H1 (cell line): ENCODE data around the gene PSMF1. TPM values are rescaled to one million over a fixed set of nuclear protein-coding genes. Genes with fewer than 3 reads are reported as not detected.

Experiments used
- CTCF ChIA-PET: fragments of 300-600 bp; sonication (Branson Sonifier 250); formaldehyde crosslinking; loops from one replicate; lab custom pipeline; 2021; ENCODE audit not compliant: partially characterized antibody; lab: Charles Lee
- POLR2A ChIA-PET: fragments of 300-600 bp; sonication (Branson Sonifier 250); formaldehyde crosslinking; loops from one replicate; lab custom pipeline; 2021; ENCODE audit warnings: inconsistent platforms; ENCODE audit not compliant: partially characterized antibody; lab: Charles Lee
- DNase-seq, 2 experiments: peaks; one replicate each; pipeline versions ENCODE4 v3.0.0 to v3.0.0-alpha.2; 2010 to 2022; ENCODE audit warnings: low spot score in 2 of 2, low read depth in 1 of 2, mixed read lengths in 1 of 2
- FAIRE-seq: peaks from 2 replicates; lab custom pipeline; 2011; peaks lifted over from hg19 to GRCh38; lab: Jason Lieb, UNC
- H2AFZ ChIP-seq: 2 replicates; pipeline ENCODE4 v1.8.1; 2012; ENCODE audit warnings: low read length, inconsistent platforms
- H2AK5ac ChIP-seq: 2 replicates; pipeline ENCODE4 v1.6.1; 2013; ENCODE audit warnings: low read depth, low read length
- H2BK120ac ChIP-seq: replicated peaks from 2 replicates; pipeline ENCODE3; 2013; ENCODE audit warnings: low read depth, low read length, inconsistent platforms
- H2BK12ac ChIP-seq: 2 replicates; pipeline ENCODE4 v1.6.1; 2013; ENCODE audit warnings: low read depth, low read length
- H2BK15ac ChIP-seq: 2 replicates; pipeline ENCODE4 v1.6.1; 2013; ENCODE audit warnings: low read length
- H2BK20ac ChIP-seq: 2 replicates; pipeline ENCODE4 v1.6.1; 2013; ENCODE audit warnings: low read length
- H2BK5ac ChIP-seq: 2 replicates; pipeline ENCODE4 v1.6.1; 2013; ENCODE audit warnings: low read depth, low read length
- H3K14ac ChIP-seq: 2 replicates; pipeline ENCODE4 v1.6.1; 2013; ENCODE audit warnings: inconsistent platforms; ENCODE audit not compliant: insufficient read length
- H3K18ac ChIP-seq: 2 replicates; pipeline ENCODE4 v1.6.1; 2013; ENCODE audit warnings: low read length; ENCODE audit errors: extremely low read depth
- H3K23ac ChIP-seq: 2 replicates; pipeline ENCODE4 v1.6.1; 2013; ENCODE audit warnings: inconsistent platforms; ENCODE audit not compliant: insufficient read length
- H3K23me2 ChIP-seq: 2 replicates; pipeline ENCODE4 v1.6.1; 2013; ENCODE audit warnings: low read depth, low read length
- H3K27ac ChIP-seq: 2 replicates; pipeline ENCODE4 v1.6.1; 2011; ENCODE audit warnings: low read depth, low read length, inconsistent platforms
- H3K27me3 ChIP-seq, 4 experiments: replicated peaks in 1 of 4; 1 replicate in 1 of 4; 2 replicates in 3 of 4; pipeline versions ENCODE4 v1.6.1 to v1.8.1; 2011 to 2013; ENCODE audit warnings: low read length in 3 of 4, mild to moderate bottlenecking in 3 of 4, inconsistent platforms in 2 of 4, mixed read lengths in 2 of 4, moderate library complexity in 1 of 4; ENCODE audit not compliant: control insufficient read depth in 3 of 4, insufficient read depth in 3 of 4; ENCODE audit errors: extremely low read depth in 1 of 4
- H3K36me3 ChIP-seq, 4 experiments: 2 replicates each; pipeline versions ENCODE4 v1.6.1 to v1.8.1; 2011 to 2013; ENCODE audit warnings: mild to moderate bottlenecking in 4 of 4, low read length in 3 of 4, moderate library complexity in 2 of 4, control low read depth in 1 of 4, inconsistent platforms in 1 of 4; ENCODE audit not compliant: insufficient read depth in 4 of 4, control insufficient read depth in 2 of 4
- H3K4ac ChIP-seq: replicated peaks from 2 replicates; pipeline ENCODE3; 2013; ENCODE audit warnings: low read length, low read depth, mixed read lengths, inconsistent platforms; ENCODE audit not compliant: insufficient read length
- H3K4me1 ChIP-seq, 4 experiments: replicated peaks in 1 of 4; 1 replicate in 1 of 4; 2 replicates in 3 of 4; pipeline versions ENCODE4 v1.6.1 to v1.8.1; 2011 to 2013; ENCODE audit warnings: low read length in 3 of 4, inconsistent platforms in 2 of 4, mixed read lengths in 1 of 4; ENCODE audit not compliant: insufficient read depth in 4 of 4, control insufficient read depth in 3 of 4
- H3K4me2 ChIP-seq, 2 experiments: 2 replicates each; pipeline versions ENCODE4 v1.6.1 to v1.8.1; 2011 to 2013; ENCODE audit warnings: low read depth in 2 of 2, low read length in 2 of 2, control low read depth in 1 of 2, inconsistent platforms in 1 of 2, mild to moderate bottlenecking in 1 of 2; ENCODE audit not compliant: insufficient read depth in 1 of 2
- H3K4me3 ChIP-seq, 4 experiments: fragments of 200-600, 300-600 bp in 1 of 4; sonication (generic), shearing (Covaris generic), sonication (Bioruptor Twin) in 1 of 4; 2 replicates each; pipeline versions ENCODE4 v1.5.1 to v1.8.1; 2011 to 2016; ENCODE audit warnings: low read length in 4 of 4, low read depth in 3 of 4, control low read depth in 2 of 4, inconsistent platforms in 2 of 4, mild to moderate bottlenecking in 2 of 4, mixed read lengths in 1 of 4, moderate library complexity in 1 of 4; ENCODE audit not compliant: insufficient read depth in 2 of 4; ENCODE audit errors: extremely low read depth in 1 of 4
- H3K56ac ChIP-seq: replicated peaks from 2 replicates; pipeline ENCODE3; 2013; ENCODE audit warnings: low read depth, mild to moderate bottlenecking, mixed read lengths, low read length, inconsistent platforms; ENCODE audit not compliant: insufficient read length
- H3K79me1 ChIP-seq: 2 replicates; pipeline ENCODE4 v1.6.1; 2013; ENCODE audit warnings: low read depth, low read length, control low read depth
- H3K79me2 ChIP-seq, 2 experiments: 2 replicates each; pipeline versions ENCODE4 v1.6.1 to v1.8.1; 2012 to 2013; ENCODE audit warnings: low read length in 2 of 2, mild to moderate bottlenecking in 2 of 2, inconsistent platforms in 1 of 2; ENCODE audit not compliant: insufficient read depth in 2 of 2, control insufficient read depth in 1 of 2
- H3K9ac ChIP-seq, 4 experiments: replicated peaks in 1 of 4; 1 replicate in 1 of 4; 2 replicates in 3 of 4; pipeline versions ENCODE4 v1.6.1 to v1.8.1; 2011 to 2013; ENCODE audit warnings: low read depth in 3 of 4, low read length in 3 of 4, control low read depth in 2 of 4, mild to moderate bottlenecking in 2 of 4, moderate library complexity in 2 of 4, inconsistent platforms in 1 of 4; ENCODE audit errors: extremely low read depth in 1 of 4
- H3K9me3 ChIP-seq, 2 experiments: 2 replicates each; pipeline versions ENCODE4 v1.6.1 to v1.8.1; 2012 to 2013; ENCODE audit warnings: mild to moderate bottlenecking in 2 of 2, moderate library complexity in 2 of 2, control low read depth in 1 of 2, inconsistent platforms in 1 of 2, low read depth in 1 of 2, low read length in 1 of 2, mixed read lengths in 1 of 2; ENCODE audit not compliant: insufficient read depth in 2 of 2
- H4K20me1 ChIP-seq, 2 experiments: replicated peaks in 1 of 2; 2 replicates each; pipeline versions ENCODE3 to v1.8.1; 2011 to 2013; ENCODE audit warnings: inconsistent platforms in 2 of 2, low read length in 2 of 2, mild to moderate bottlenecking in 1 of 2; ENCODE audit not compliant: insufficient read depth in 2 of 2, control insufficient read depth in 1 of 2
- H4K5ac ChIP-seq: 2 replicates; pipeline ENCODE4 v1.6.1; 2013; ENCODE audit warnings: low read length, low read depth, mixed read lengths, inconsistent platforms; ENCODE audit not compliant: insufficient read length
- H4K8ac ChIP-seq: 2 replicates; pipeline ENCODE4 v1.8.0; 2013; ENCODE audit warnings: mild to moderate bottlenecking, moderate library complexity, low read length, inconsistent platforms; ENCODE audit not compliant: insufficient read depth; ENCODE audit errors: extremely low read depth
- H4K91ac ChIP-seq: replicated peaks from 2 replicates; pipeline ENCODE3; 2013; ENCODE audit warnings: low read length, mixed read lengths, inconsistent platforms; ENCODE audit not compliant: insufficient read length
- BACH1 ChIP-seq: IDR thresholded peaks from 2 replicates; pipeline ENCODE4 v1.6.1; 2012; ENCODE audit warnings: low read length, improper control_type of control experiment
- CBX5 ChIP-seq: fragments of 300-800, 300-1000 bp; sonication (generic); IDR thresholded peaks from 2 replicates; pipeline ENCODE4 v1.7.1; 2016; ENCODE audit warnings: antibody characterized with exemption, low read length, low read depth
- CHD2 ChIP-seq: IDR thresholded peaks from 2 replicates; pipeline ENCODE4 v1.6.1; 2012; ENCODE audit warnings: low read length, improper control_type of control experiment
- EGR1 ChIP-seq: IDR thresholded peaks from 2 replicates; pipeline ENCODE4 v1.6.1; 2011; ENCODE audit warnings: low read depth, low read length, borderline replicate concordance
- EZH2 ChIP-seq: fragments of 200-600 bp; sonication (generic); IDR thresholded peaks from 2 replicates; pipeline ENCODE4 v1.7.1; 2012; ENCODE audit warnings: low read depth, mild to moderate bottlenecking, moderate library complexity, low read length, inconsistent platforms; ENCODE audit not compliant: severe bottlenecking
- HDAC6 ChIP-seq: IDR thresholded peaks from one replicate; pipeline ENCODE4 v1.7.1; 2012; ENCODE audit warnings: low read depth, mild to moderate bottlenecking, inconsistent platforms, low read length, moderate library complexity
- POLR2AphosphoS5 ChIP-seq: IDR thresholded peaks from 2 replicates; pipeline ENCODE4 v1.6.1; 2011; ENCODE audit warnings: low read depth, low read length
- POU5F1 ChIP-seq: IDR thresholded peaks from 2 replicates; pipeline ENCODE4 v1.6.1; 2011; ENCODE audit warnings: low read depth, mild to moderate bottlenecking, low read length, moderate library complexity
- RNF2 ChIP-seq: fragments of 200-900, 300-1000 bp; sonication (generic); IDR thresholded peaks from 2 replicates; pipeline ENCODE4 v1.7.1; 2016; ENCODE audit warnings: borderline replicate concordance, low read depth, mild to moderate bottlenecking, antibody characterized with exemption, low read length; ENCODE audit not compliant: poor library complexity, severe bottlenecking; ENCODE audit errors: missing control alignments
- SIRT6 ChIP-seq: IDR thresholded peaks from one replicate; pipeline ENCODE4 v1.7.1; 2012; ENCODE audit warnings: low read length, inconsistent platforms
- SP1 ChIP-seq: IDR thresholded peaks from 2 replicates; pipeline ENCODE4 v1.6.1; 2011; ENCODE audit warnings: low read depth, low read length
- SP2 ChIP-seq: IDR thresholded peaks from 2 replicates; pipeline ENCODE4 v1.6.1; 2012; ENCODE audit warnings: mild to moderate bottlenecking, low read length, inconsistent platforms
- TCF12 ChIP-seq: IDR thresholded peaks from 2 replicates; pipeline ENCODE4 v1.6.1; 2011; ENCODE audit warnings: low read depth, mild to moderate bottlenecking, low read length
- YY1 ChIP-seq: IDR thresholded peaks from 2 replicates; pipeline ENCODE4 v1.6.1; 2011; ENCODE audit warnings: low read depth, mild to moderate bottlenecking, low read length
- WGBS, 2 experiments: shearing (Covaris generic) in 1 of 2; methylation state at CpG; one replicate each; pipeline versions ENCODE4 v1.1.6 to v1.1.7; 2013 to 2015; ENCODE audit warnings: low lambda C conversion rate in 2 of 2, mixed read lengths in 2 of 2, inconsistent platforms in 1 of 2, low coverage in 1 of 2, missing lambda C conversion rate in 1 of 2; ENCODE audit not compliant: insufficient replicate concordance in 2 of 2, insufficient coverage in 1 of 2, insufficient read length in 1 of 2; ENCODE audit errors: extremely low coverage in 1 of 2, missing lambda C conversion rate in 1 of 2; 5-methylcytosine and 5-hydroxymethylcytosine counted together
- polyA plus RNA-seq, 7 experiments: library from polyadenylated mRNA; depleted of rRNA in 3 of 7; stranded (reverse) in 5 of 7; unstranded in 2 of 7; fragments of >200 nt in 5 of 7; fragments of 200-250 nt in 2 of 7; gene quantifications; 1 replicate in 5 of 7; 2 replicates in 1 of 7; 4 replicates in 1 of 7; pipeline versions ENCODE4 v1.2.1 to v1.2.3, GENCODE V29; 2011 to 2013; ENCODE audit warnings: missing spikeins in 2 of 7, mixed read lengths in 2 of 7
- total RNA-seq: library from RNA; stranded (reverse); fragmentation: NEBNext Ultra II Directional; extraction: Animal tissue kit (Norgen Biotek cat#: 25700); gene quantifications from 2 replicates; pipeline ENCODE4 v1.2.1, GENCODE V29; 2021
- TF ChIP-seq, protein P1 (sequence below): IDR thresholded peaks from 2 replicates; pipeline ENCODE4 v1.6.1; 2011; ENCODE audit warnings: low read depth, mild to moderate bottlenecking, low read length; ENCODE audit not compliant: insufficient read depth

The PSMF1 gene
- total and polyA plus RNA-seq, 2 of the 8 experiments (the other 6 are each of a cell fraction or from before 2014, with no cell fraction given): 106 to 159 TPM

DNA sequence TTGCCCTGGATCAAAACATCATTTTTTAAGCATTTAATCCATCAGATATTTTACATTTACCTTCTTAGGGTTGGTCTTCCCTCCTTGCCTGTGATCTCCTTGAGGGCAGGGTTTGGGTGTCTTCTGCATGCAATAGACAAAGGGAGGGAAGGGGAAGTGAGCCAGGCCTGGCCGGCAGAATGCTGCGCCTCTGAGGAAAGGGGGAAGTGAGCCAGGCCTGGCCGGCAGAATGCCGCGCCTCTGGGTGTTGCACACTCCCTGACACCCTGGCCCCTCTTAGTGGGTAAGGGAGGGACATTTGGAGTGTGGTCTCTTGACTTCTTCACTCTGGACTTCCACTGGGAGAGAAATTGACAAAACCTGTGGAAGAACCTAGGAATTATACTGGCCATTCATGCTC is 12.4 kb downstream of the PSMF1 start:
- no peak overlapping the region for H2BK120ac ChIP-seq
- peaks cover 0 to 13% of the 10 kb centered on the region in 2 experiments; a peak in 2 of 4 replicates for H3K79me2 ChIP-seq
- WGBS, 2 experiments: 86% methylated on average over 5 of the region's 5 CpGs; no CpG with 5 or more reads in 1 of the 2 experiments
- no peak overlapping the region for H2BK5ac ChIP-seq
- H2AFZ ChIP-seq: no peak overlapping the region
- no peak overlapping the region for H3K4ac ChIP-seq
- no peaks in the 10 kb centered on the region for H3K23me2 ChIP-seq
- H3K23ac ChIP-seq: no peak overlapping the region
- H3K27me3 ChIP-seq: no peaks in the 10 kb centered on the region
- H4K20me1 ChIP-seq: peaks cover 1 to 10% of the 10 kb centered on the region in 2 experiments
- H2BK20ac ChIP-seq: no peak overlapping the region
- H3K18ac ChIP-seq: no peak overlapping the region
- no peak overlapping the region for H4K91ac ChIP-seq
- no peak overlapping the region for H3K14ac ChIP-seq
- no peak for FAIRE-seq
- no peak overlapping the region for H3K4me2 ChIP-seq
- H3K9me3 ChIP-seq: no peaks in the 10 kb centered on the region
- no peak overlapping the region for H4K5ac ChIP-seq
- peaks cover 22 to 54% (median 47%) of the 10 kb centered on the region in 4 experiments for H3K36me3 ChIP-seq
- ChIA-PET POLR2A (no interaction called here), CTCF (no interaction called here)
- H3K9ac ChIP-seq: no peak overlapping the region
- no peak overlapping the region for H2BK12ac ChIP-seq
- DNase-seq: no peak
- H3K27ac ChIP-seq: no peak overlapping the region
- H3K4me3 ChIP-seq: no peak overlapping the region
- no peak overlapping the region for H3K56ac ChIP-seq
- no peak overlapping the region for H2AK5ac ChIP-seq
- H3K79me1 ChIP-seq: peaks cover 3% of the 10 kb centered on the region
- no peak overlapping the region for H4K8ac ChIP-seq
- H3K4me1 ChIP-seq: no peaks in the 10 kb centered on the region
- H2BK15ac ChIP-seq: no peak overlapping the region
- TF ChIP-seq EGR1: no peak
- TF ChIP-seq, protein P1, sequence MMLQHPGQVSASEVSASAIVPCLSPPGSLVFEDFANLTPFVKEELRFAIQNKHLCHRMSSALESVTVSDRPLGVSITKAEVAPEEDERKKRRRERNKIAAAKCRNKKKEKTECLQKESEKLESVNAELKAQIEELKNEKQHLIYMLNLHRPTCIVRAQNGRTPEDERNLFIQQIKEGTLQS: no peak
- no peak for TF ChIP-seq RNF2
- TF ChIP-seq HDAC6: no peak
- TF ChIP-seq SP1: no peak
- no peak for TF ChIP-seq CBX5
- no peak for TF ChIP-seq CHD2
- no peak for TF ChIP-seq POU5F1
- TF ChIP-seq SIRT6: no peak
- no peak for TF ChIP-seq TCF12
- no peak for TF ChIP-seq POLR2AphosphoS5
- TF ChIP-seq SP2: no peak
- TF ChIP-seq BACH1: no peak
- no peak for TF ChIP-seq EZH2
- TF ChIP-seq YY1: no peak
